Measurements from ENCODE around the gene SEZ6. TPM values are rescaled to one million over a fixed set of nuclear protein-coding genes. Genes with fewer than 3 reads are reported as not detected.

SEZ6 gene, protein sequence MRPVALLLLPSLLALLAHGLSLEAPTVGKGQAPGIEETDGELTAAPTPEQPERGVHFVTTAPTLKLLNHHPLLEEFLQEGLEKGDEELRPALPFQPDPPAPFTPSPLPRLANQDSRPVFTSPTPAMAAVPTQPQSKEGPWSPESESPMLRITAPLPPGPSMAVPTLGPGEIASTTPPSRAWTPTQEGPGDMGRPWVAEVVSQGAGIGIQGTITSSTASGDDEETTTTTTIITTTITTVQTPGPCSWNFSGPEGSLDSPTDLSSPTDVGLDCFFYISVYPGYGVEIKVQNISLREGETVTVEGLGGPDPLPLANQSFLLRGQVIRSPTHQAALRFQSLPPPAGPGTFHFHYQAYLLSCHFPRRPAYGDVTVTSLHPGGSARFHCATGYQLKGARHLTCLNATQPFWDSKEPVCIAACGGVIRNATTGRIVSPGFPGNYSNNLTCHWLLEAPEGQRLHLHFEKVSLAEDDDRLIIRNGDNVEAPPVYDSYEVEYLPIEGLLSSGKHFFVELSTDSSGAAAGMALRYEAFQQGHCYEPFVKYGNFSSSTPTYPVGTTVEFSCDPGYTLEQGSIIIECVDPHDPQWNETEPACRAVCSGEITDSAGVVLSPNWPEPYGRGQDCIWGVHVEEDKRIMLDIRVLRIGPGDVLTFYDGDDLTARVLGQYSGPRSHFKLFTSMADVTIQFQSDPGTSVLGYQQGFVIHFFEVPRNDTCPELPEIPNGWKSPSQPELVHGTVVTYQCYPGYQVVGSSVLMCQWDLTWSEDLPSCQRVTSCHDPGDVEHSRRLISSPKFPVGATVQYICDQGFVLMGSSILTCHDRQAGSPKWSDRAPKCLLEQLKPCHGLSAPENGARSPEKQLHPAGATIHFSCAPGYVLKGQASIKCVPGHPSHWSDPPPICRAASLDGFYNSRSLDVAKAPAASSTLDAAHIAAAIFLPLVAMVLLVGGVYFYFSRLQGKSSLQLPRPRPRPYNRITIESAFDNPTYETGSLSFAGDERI
- total RNA-seq: 0.16 TPM
- 0.04 TPM for polyA plus RNA-seq

DNA sequence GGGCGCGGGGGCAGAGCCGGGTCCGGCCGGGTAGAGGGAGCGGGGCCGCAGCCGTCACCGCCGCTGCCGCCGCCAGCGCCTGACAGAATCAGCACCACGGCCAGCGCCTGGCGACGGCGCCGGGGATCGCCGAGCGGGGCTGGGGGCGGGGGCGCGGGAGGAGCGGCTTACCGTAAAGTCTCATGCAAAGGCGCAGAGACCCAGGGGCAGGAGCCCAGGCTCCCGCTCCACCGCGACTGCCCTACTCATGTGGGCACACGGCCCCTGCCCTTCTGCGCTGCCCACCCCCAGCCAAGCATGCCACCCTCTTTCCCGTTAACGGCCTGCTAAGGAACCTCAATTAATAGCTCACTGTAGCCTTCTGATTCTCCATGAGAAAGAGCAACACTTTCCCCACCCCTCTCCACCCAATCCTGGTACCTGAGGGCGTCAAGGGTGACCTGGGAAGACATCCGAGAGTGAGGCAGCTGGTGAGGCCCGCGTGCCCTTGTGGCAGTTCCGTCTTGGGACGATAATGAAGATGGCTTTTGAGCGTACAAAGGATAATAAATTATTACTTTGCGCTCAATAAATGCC is at the start of gene SEZ6:
SEZ6 (minus strand) TSS at position 98 of the 576 bp plus-strand sequence. CDS start 164 bp downstream, outside the sequence.
- 3% methylated on average over 43 of the region's 43 CpGs for WGBS
- no peak within 1 kb of the TSS for H3K27ac ChIP-seq (ENCODE audit: low read depth)
- H3K4me3 ChIP-seq (ENCODE audit: low read depth, low read length): peak within 1 kb of the TSS; percentile 23
- H3K36me3 ChIP-seq (ENCODE audit: insufficient read depth): no peaks in the 10 kb centered on the region
- peak; percentile 23 for DNase-seq (ENCODE audit: extremely low spot score)
- no peaks in the 10 kb centered on the region for H3K4me1 ChIP-seq (ENCODE audit: insufficient read depth)

GRCh38 chr17:29054835-29055234 is 49.0 kb upstream of the SEZ6 start:
- no peaks in the 10 kb centered on the region for H3K36me3 ChIP-seq (ENCODE audit: insufficient read depth)
- no peak for DNase-seq (ENCODE audit: extremely low spot score)
- no peaks in the 10 kb centered on the region for H3K4me1 ChIP-seq (ENCODE audit: insufficient read depth)
- 65% methylated on average over 10 of the region's 10 CpGs for WGBS
- no peak overlapping the region for H3K4me3 ChIP-seq (ENCODE audit: low read depth, low read length)
- H3K27ac ChIP-seq (ENCODE audit: low read depth): no peak overlapping the region

DNA sequence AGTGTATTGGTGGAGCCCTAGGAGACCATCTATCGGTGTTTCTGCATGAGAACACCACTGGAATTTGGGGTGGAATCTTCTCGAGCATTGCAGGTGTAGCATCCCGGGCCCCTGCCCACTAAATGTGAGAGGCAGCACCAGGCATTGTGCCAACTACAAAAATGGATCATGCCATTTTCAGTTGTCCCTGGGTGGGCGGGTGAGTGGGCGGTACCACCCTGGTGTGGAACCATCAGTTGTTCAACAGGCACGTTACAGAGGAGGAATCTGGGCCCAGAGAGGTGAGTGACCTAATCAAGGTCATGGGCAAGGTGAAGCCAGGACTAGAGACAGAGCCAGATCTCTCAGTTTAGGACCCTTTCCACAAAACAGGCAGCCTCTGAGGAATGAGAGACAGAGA is 45.9 kb upstream of the SEZ6 start:
- no peaks in the 10 kb centered on the region for H3K4me1 ChIP-seq (ENCODE audit: insufficient read depth)
- 81% methylated on average over 6 of the region's 6 CpGs for WGBS

DNA sequence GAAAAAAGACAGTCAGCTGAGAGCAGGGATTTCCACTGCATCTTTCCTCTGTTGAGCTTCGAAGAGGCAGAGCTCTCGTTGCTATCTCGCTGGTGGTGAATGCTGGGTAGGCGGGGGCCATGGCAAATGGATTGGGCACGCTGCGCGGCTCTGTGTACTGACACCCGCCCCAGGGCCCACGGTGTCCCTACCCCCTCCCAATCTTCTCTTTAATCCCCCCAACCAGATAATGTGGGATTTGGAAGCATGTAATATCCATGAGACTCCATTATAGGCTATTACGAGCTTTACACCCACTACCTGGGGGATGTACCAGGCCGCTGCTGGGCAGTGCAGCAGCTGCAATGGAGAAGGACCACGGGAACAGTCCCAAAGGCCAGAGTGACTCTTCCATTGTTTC is 45.4 kb upstream of the SEZ6 start:
- Histone ChIP-seq H3K4me3 (ENCODE audit: low read depth, low read length) (no peak overlapping the region), H3K36me3 (ENCODE audit: insufficient read depth) (no peaks in the 10 kb centered on the region), H3K27ac (ENCODE audit: low read depth) (no peak overlapping the region), H3K4me1 (ENCODE audit: insufficient read depth) (no peaks in the 10 kb centered on the region)
- DNase-seq (ENCODE audit: extremely low spot score): no peak
- WGBS: 71% methylated on average over 12 of the region's 12 CpGs

More for the DNA sequence above, 45.9 kb upstream of the SEZ6 start:
- DNase-seq (ENCODE audit: extremely low spot score): no peak
- no peak overlapping the region for H3K4me3 ChIP-seq (ENCODE audit: low read depth, low read length)
- no peaks in the 10 kb centered on the region for H3K36me3 ChIP-seq (ENCODE audit: insufficient read depth)
- no peak overlapping the region for H3K27ac ChIP-seq (ENCODE audit: low read depth)

GRCh38 chr17:29050176-29050575 is 44.3 kb upstream of the SEZ6 start:
- 92% methylated on average over 5 of the region's 5 CpGs for WGBS
- no peaks in the 10 kb centered on the region for H3K36me3 ChIP-seq (ENCODE audit: insufficient read depth)
- H3K4me3 ChIP-seq (ENCODE audit: low read depth, low read length): no peak overlapping the region
- DNase-seq (ENCODE audit: extremely low spot score): no peak
- no peak overlapping the region for H3K27ac ChIP-seq (ENCODE audit: low read depth)
- no peaks in the 10 kb centered on the region for H3K4me1 ChIP-seq (ENCODE audit: insufficient read depth)

DNA sequence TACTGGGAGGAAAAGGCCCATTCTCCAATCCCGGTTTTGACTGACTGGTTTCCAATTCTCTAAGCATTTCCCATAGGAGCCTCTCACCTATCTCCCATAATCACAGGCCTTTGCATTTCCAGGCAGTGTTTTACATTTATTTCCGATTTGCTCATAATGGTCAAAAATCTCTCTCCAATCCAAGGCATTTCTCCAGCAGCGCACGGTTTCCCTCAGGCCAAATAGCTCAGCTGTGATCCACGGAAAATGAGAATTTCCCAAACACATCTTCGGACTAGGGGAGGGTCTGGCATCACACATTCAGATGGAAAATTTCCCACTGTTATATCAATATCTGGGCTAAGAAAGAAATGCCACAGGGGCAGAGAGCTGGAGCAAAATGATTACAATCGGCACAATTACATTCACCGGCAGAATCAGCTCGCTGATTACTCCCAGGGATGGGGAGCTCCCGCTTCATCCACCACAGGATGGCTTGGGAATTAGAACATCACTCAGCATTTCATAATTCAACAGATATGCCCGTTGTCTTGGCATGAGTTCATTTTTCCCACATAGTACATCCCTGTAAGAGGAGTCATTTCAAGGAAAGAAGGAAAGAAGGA is 43.8 kb upstream of the SEZ6 start:
- Histone ChIP-seq H3K4me1 (ENCODE audit: insufficient read depth) (no peaks in the 10 kb centered on the region), H3K4me3 (ENCODE audit: low read depth, low read length) (no peak overlapping the region), H3K36me3 (ENCODE audit: insufficient read depth) (no peaks in the 10 kb centered on the region), H3K27ac (ENCODE audit: low read depth) (no peak overlapping the region)
- no peak for DNase-seq (ENCODE audit: extremely low spot score)
- WGBS: 80% methylated on average over 11 of the region's 11 CpGs

DNA sequence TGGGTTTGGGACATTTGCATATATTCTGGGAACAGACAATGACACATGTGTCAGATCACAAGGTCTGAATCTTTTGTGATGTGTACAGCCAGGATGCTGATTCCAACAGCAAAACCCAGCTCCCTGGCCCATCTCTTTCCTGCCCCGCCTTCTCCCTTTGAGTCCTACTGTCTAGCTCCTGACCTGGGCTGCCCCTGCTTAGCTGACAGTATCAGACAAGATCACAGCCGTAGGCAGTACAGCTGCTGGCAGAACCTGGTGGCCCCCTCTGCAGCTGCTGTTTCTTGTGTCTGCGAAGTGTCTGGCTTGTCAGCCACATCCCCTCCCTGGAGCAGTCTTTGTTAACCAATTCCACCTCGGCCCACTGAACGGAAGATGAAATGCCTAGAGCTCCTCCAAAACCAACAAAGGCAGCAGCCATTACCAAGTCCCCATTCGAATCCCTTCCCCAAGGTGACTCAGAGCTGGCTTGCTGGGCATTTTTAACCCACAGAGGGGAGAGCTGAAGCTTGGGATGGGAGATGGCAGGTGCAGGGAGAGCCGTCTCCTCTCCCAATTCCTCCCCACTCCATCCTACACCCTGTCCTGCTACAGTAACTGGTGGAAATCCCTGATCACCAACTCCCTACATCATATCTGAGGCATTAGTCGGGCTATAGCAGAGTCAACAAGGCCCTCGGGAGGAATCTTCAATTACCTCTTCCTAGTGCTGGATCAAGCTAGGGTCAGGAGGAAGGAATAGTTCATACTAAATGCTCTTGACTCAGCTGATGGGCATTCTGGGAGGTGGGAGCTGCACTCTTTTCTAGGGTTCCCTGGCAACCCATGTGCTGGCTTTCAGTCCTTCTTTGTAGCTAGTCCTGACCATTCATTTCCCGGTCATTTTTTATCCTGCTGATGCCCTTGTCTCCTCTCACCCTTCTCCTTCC is 42.9 kb upstream of the SEZ6 start:
- 62% methylated on average over 10 of the region's 10 CpGs for WGBS
- Histone ChIP-seq H3K4me1 (ENCODE audit: insufficient read depth) (no peaks in the 10 kb centered on the region), H3K36me3 (ENCODE audit: insufficient read depth) (no peaks in the 10 kb centered on the region), H3K4me3 (ENCODE audit: low read depth, low read length) (no peak overlapping the region), H3K27ac (ENCODE audit: low read depth) (no peak overlapping the region)
- DNase-seq (ENCODE audit: extremely low spot score): no peak

GRCh38 chr17:29046473-29046839 is 40.6 kb upstream of the SEZ6 start:
- H3K4me1 ChIP-seq (ENCODE audit: insufficient read depth): no peaks in the 10 kb centered on the region
- no peak for DNase-seq (ENCODE audit: extremely low spot score)
- no peak overlapping the region for H3K27ac ChIP-seq (ENCODE audit: low read depth)
- 79% methylated on average over 5 of the region's 5 CpGs for WGBS
- H3K4me3 ChIP-seq (ENCODE audit: low read depth, low read length): no peak overlapping the region
- no peaks in the 10 kb centered on the region for H3K36me3 ChIP-seq (ENCODE audit: insufficient read depth)

DNA sequence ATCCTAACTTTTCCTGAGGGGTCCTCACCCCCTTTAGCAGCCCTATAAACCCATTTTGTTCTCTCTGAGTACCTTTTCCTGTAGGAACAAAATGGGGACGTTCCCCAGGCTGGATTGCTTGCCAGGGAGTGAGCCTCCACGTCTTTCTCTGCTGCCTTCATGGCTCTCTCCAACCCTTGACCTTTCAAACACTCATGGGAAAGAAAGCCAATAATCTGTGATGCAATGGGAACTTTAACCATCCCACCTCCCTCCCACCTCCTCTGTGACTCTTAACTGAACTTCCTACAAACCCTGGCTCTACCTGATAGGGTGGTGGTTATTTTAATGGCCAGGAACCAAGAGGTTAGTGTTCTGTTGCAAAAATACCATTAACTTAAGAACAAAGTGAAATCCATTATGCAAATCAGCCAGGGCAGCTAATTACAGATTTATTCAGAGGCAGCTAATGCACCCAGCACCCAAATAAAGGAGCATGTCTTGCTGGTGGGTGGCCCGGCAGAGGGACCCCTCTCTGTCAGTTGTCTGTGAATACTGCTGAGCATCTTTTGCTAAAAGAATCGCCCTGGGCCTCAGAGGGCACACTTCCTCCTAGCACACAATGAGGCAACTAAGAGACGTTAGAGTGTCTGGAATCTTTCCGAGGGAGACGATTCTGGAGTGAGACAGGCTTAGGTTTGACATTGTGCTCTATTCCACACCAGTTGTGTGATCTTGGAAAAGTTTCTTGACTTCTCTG is 40.1 kb upstream of the SEZ6 start:
- no peaks in the 10 kb centered on the region for H3K36me3 ChIP-seq (ENCODE audit: insufficient read depth)
- no peaks in the 10 kb centered on the region for H3K4me1 ChIP-seq (ENCODE audit: insufficient read depth)
- WGBS: 67% methylated on average over 7 of the region's 7 CpGs
- H3K4me3 ChIP-seq (ENCODE audit: low read depth, low read length): no peak overlapping the region
- no peak for DNase-seq (ENCODE audit: extremely low spot score)
- no peak overlapping the region for H3K27ac ChIP-seq (ENCODE audit: low read depth)

DNA sequence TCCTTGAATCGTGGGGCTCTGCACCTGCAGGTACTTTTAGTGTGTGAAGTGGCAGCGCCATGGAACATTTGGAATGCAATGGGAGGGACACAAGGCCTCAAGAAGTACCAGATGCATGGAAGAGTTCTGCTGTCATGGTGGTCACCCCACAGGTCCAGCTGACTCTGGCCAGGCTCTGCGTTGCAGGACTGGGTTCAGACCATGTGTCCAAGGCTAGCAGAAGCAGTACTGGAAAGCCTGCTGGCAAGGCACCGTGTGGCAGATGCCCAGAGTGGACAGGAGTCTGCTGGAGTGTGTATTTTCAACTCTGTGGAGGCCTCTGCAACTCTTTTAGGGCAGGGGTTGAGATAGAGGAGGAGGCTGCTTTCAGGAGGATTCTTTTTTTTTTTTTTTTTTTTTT is 39.2 kb upstream of the SEZ6 start:
- Histone ChIP-seq H3K36me3 (ENCODE audit: insufficient read depth) (no peaks in the 10 kb centered on the region), H3K27ac (ENCODE audit: low read depth) (no peak overlapping the region), H3K4me3 (ENCODE audit: low read depth, low read length) (no peak overlapping the region), H3K4me1 (ENCODE audit: insufficient read depth) (no peaks in the 10 kb centered on the region)
- DNase-seq (ENCODE audit: extremely low spot score): no peak
- 93% methylated on average over 4 of the region's 4 CpGs for WGBS

DNA sequence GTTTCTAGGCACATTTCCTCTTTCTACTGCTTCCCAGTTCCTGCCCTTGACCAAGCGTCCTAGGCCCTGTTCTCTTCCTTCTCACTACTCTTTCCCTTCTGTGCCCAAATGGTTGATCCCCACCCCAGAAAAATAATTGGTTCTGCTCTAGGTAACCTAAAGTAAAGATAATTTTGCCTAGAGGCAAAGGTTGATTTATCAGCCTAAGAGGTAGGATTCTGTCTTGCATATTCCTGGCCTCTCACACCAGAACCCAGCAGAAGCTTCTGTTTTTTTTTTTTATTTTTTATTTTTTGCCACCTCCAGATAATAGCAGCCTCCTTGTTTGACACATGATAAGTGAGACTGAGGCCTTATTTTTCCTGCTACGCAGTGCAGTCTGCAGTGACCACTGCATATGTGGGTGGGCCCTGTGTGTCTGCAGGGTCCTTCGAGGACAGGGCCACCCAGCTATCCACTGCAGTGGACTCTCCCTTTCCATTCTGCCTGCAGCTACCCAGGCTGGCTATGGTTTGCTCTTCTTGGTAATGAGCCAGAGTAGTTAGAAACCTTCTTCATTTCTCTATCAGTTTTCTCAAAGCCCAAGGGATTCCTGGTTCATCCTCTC is 37.8 kb upstream of the SEZ6 start:
- Histone ChIP-seq H3K36me3 (ENCODE audit: insufficient read depth) (no peaks in the 10 kb centered on the region), H3K27ac (ENCODE audit: low read depth) (no peak overlapping the region), H3K4me1 (ENCODE audit: insufficient read depth) (no peaks in the 10 kb centered on the region), H3K4me3 (ENCODE audit: low read depth, low read length) (no peak overlapping the region)
- WGBS: 87% methylated on average over 3 of the region's 3 CpGs
- no peak for DNase-seq (ENCODE audit: extremely low spot score)

All from urinary bladder (tissue), 4 donors.